Keratinocyte (primary cell): ENCODE measurements around the gene ADORA2B.

Experiments used
- CTCF ChIP-seq, 3 experiments: IDR thresholded peaks in 1 of 3; conservative IDR thresholded peaks in 1 of 3; optimal IDR thresholded peaks in 1 of 3; 2 replicates in 2 of 3; 3 replicates in 1 of 3; pipeline versions ENCODE3 to v1.5.1; 2011; ENCODE audit warnings: low read length in 3 of 3, mild to moderate bottlenecking in 3 of 3, moderate library complexity in 2 of 3, control low read depth in 1 of 3, inconsistent platforms in 1 of 3; ENCODE audit not compliant: insufficient read depth in 2 of 3; ENCODE audit errors: extremely low read depth in 1 of 3
- EZH2 ChIP-seq: IDR thresholded peaks from one replicate; pipeline ENCODE4 v1.6.1; 2012; ENCODE audit warnings: inconsistent platforms, mild to moderate bottlenecking, low read length, moderate library complexity

DNA sequence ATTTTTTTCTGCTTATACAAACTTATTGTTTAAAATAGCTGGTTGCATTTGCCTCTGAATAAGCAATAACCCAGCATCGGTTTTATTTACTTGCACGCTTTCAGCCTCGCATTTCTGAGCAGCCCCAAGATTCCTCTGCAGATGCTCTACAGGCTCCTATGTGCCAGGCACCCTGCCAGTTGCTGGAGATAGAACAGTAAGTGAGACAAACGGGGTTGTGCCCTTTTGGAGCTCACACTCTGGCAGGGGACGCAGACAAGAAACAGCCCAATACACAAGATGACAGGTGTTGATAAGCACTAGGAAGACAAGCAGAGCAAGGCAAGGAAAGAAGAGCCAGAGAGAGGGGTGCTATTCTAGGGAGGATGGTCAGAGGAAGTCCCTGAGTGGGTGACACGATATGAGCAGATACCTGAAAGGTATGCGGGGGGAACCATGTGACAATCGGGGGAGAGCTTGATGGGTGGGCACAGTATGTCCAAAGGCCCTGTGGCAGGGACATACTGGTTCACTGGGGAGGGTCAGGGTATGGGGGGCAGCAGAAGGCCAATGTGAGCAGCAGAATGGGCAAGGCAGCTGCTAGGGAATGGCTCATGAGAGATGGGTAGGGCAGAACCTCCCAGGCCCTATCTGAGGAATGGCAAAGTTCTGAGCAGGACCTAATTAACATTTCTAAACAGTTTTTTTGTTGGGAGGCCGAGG, 18.7 kb upstream of the ADORA2B start:
- TF ChIP-seq CTCF (optimal IDR thresholded peaks at IDR 0.05 in 1 of 3, IDR thresholded peaks at IDR 0.05 in 1 of 3, conservative IDR thresholded peaks at IDR 0.05 in 1 of 3; ENCODE audit: extremely low read depth in 1 of 3, insufficient read depth in 2 of 3, low read length in 3 of 3) (no peak), EZH2 (no peak)
